Testis (tissue), 3 donors: ENCODE results near the gene PJVK. TPM values are rescaled to one million over a fixed set of nuclear protein-coding genes. Genes with fewer than 3 reads are reported as not detected.
"Not testable (repeated sequence)": the region's sequence is repeated elsewhere in the genome, so short reads cannot be mapped to it uniquely, and the experiment has no call there.

ENCODE experiments used
- DNase-seq: peaks from one replicate; pipeline ENCODE4 v3.0.0-alpha.2; 2019
- H3K27ac ChIP-seq, 2 donors: fragments of 200-600 bp; sonication (generic); one replicate each; pipeline ENCODE4 v1.5.1; 2019
- H3K27me3 ChIP-seq: fragments of 200-600 bp; sonication (generic); one replicate; pipeline ENCODE4 v1.5.1; 2019
- H3K36me3 ChIP-seq: fragments of 200-600 bp; sonication (generic); one replicate; pipeline ENCODE4 v1.5.1; 2017; ENCODE audit warnings: low read depth; ENCODE audit errors: missing control alignments
- H3K4me1 ChIP-seq: fragments of 200-600 bp; sonication (generic); one replicate; pipeline ENCODE4 v1.5.1; 2019
- H3K4me3 ChIP-seq, 2 donors: fragments of 200-600 bp; sonication (generic); one replicate each; pipeline ENCODE4 v1.5.1; 2017 to 2019
- H3K9me3 ChIP-seq: fragments of 200-600 bp; sonication (generic); one replicate; pipeline ENCODE4 v1.5.1; 2017
- CTCF ChIP-seq, 3 experiments: fragments of 450-650 bp in 2 of 3; fragments of 200-600 bp in 1 of 3; sonication (generic) in 1 of 3; IDR thresholded peaks; one replicate each; pipeline ENCODE4 v1.5.1; 2016 to 2019; ENCODE audit warnings: antibody characterized with exemption in 3 of 3, mild to moderate bottlenecking in 2 of 3, moderate library complexity in 1 of 3
- POLR2A ChIP-seq: fragments of 450-650 bp; IDR thresholded peaks from one replicate; pipeline ENCODE4 v1.6.1; 2017; ENCODE audit warnings: antibody characterized with exemption, mild to moderate bottlenecking, moderate library complexity
- WGBS, 2 donors: methylation state at CpG; one replicate each; pipeline ENCODE4 v1.1.5; 2018; 5-methylcytosine and 5-hydroxymethylcytosine counted together
- intact Hi-C: fragments of 100-400 bp; cut with DNase I; formaldehyde crosslinking; loops from one replicate; pipeline ENCODE4 v1.15.1; 2023; ENCODE audit warnings: low total_unique reads
- polyA plus RNA-seq: library from polyadenylated mRNA; stranded (reverse); fragments of 350-450 nt; fragmentation: Illumina TruSeq; extraction: RNeasy Lipid Tissue Mini Kit (QIAGEN cat#74804); gene quantifications from one replicate; pipeline ENCODE4 v1.2.3, GENCODE V29; 2014; ENCODE audit warnings: low read depth, low replicate concordance; ENCODE audit not compliant: insufficient read depth
- total RNA-seq, 2 donors: library from RNA; depleted of rRNA; stranded (reverse); fragments of >200 nt; gene quantifications; one replicate each; pipeline ENCODE4 v1.2.3, GENCODE V29; 2016

The PJVK gene
- total and polyA plus RNA-seq, 3 donors from 2014 or later: 20.6 to 61.3 (median 31.7) TPM

- H3K36me3 ChIP-seq: no peaks in the 10 kb centered on the region
- no peaks in the 10 kb centered on the region for H3K27me3 ChIP-seq
- WGBS, 2 donors: 90 to 91% methylated on average over 5 of the region's 5 CpGs
- H3K4me3 ChIP-seq: no peak overlapping the region
- TF ChIP-seq POLR2A (no peak), CTCF (IDR thresholded peaks at IDR 0.05) (no peak)
- H3K9me3 ChIP-seq: no peaks in the 10 kb centered on the region
- DNase-seq: no peak
- H3K27ac ChIP-seq: no peak overlapping the region
- no peaks in the 10 kb centered on the region for H3K4me1 ChIP-seq
- intact Hi-C loops: no loop called here
Observed at GRCh38 chr2:178409261-178409660, 41.9 kb upstream of the PJVK start.

- Histone ChIP-seq H3K27me3 (no peaks in the 10 kb centered on the region), H3K9me3 (no peaks in the 10 kb centered on the region), H3K27ac (no peak overlapping the region), H3K4me1 (peaks cover 7% of the 10 kb centered on the region), H3K36me3 (no peaks in the 10 kb centered on the region), H3K4me3 (no peak overlapping the region)
- intact Hi-C loops: no loop called here
- 48 to 52% methylated on average over 3 of the region's 3 CpGs for WGBS, 2 donors
- DNase-seq: no peak
- no peak for TF ChIP-seq POLR2A
- TF ChIP-seq CTCF (IDR thresholded peaks at IDR 0.05): no peak
Observed at GRCh38 chr2:178412047-178412446, 39.1 kb upstream of the PJVK start.

- H3K27me3 ChIP-seq, H3K9me3 ChIP-seq, DNase-seq, H3K4me3 ChIP-seq, H3K36me3 ChIP-seq, H3K4me1 ChIP-seq, H3K27ac ChIP-seq, intact Hi-C loops: not testable (repeated sequence)
- 70 to 85% methylated on average over 8 of the region's 8 CpGs for WGBS, 2 donors
Observed at GRCh38 chr2:178412453-178412852, 38.7 kb upstream of the PJVK start.

- Histone ChIP-seq H3K27me3 (no peaks in the 10 kb centered on the region), H3K9me3 (no peaks in the 10 kb centered on the region), H3K4me1 (peaks cover 7% of the 10 kb centered on the region), H3K36me3 (no peaks in the 10 kb centered on the region), H3K4me3 (peak overlapping the region; percentile 66 to 75), H3K27ac (peak overlapping the region; percentile 95 to 97)
- intact Hi-C loops: no loop called here
- peak; percentile 89 for DNase-seq
- WGBS, 2 donors: 1% methylated on average over 45 of the region's 45 CpGs
- TF ChIP-seq CTCF (IDR thresholded peaks at IDR 0.05) (peak in 2 of 3 experiments; percentile 20 to 38), POLR2A (no peak)
Observed at GRCh38 chr2:178413472-178414265, 37.5 kb upstream of the PJVK start.

GRCh38 chr2:178414266-178415247 lies 36.6 kb upstream of the PJVK start:
- TF ChIP-seq POLR2A (no peak), CTCF (IDR thresholded peaks at IDR 0.05) (peak; percentile 83 to 87 (median 84))
- peak overlapping the region; percentile 66 to 75 for H3K4me3 ChIP-seq
- WGBS, 2 donors: 11 to 12% methylated on average over 17 to 21 of the region's 21 CpGs
- H3K27me3 ChIP-seq: no peaks in the 10 kb centered on the region
- H3K9me3 ChIP-seq: no peaks in the 10 kb centered on the region
- peak; percentile 95 for DNase-seq
- no peaks in the 10 kb centered on the region for H3K36me3 ChIP-seq
- H3K27ac ChIP-seq: peak overlapping the region; percentile 95 to 97
- H3K4me1 ChIP-seq: peaks cover 7% of the 10 kb centered on the region
- intact Hi-C loops: no loop called here
